ENCODE data around the gene PPP1R1C. TPM values are rescaled to one million over a fixed set of nuclear protein-coding genes. Genes with fewer than 3 reads are reported as not detected.

The PPP1R1C gene
- total and polyA plus RNA-seq, 2 experiments from 2014 or later: 3.5 to 18.8 TPM

DNA sequence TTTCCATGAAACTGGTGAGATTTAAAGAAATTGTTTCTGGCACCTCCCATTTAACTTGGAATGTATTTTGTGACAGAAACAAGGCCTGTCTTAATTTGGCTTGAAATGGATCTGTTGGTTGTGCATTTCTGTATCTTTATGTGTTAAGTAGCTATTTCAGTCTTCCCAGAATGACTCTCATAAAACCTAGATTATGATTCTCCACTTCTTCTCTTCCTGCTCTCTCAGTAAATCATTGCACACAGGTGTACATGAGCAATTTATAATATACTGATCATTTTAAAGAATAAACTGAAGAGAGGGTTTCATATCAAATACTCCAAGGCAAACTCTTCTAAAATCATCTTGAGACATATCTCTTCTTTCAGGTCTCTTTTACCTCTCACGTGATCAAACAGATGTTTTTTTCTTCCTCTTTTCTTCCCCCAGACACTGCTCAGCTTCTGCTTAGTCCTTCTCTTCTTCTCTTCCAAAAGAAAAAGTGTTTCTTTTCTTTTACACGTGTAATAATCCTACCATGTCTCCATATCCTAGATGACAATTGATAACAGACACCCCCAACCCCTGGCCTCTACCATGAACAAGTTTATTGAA, 112.0 kb downstream of the PPP1R1C start:
- Histone ChIP-seq H3K79me2 (replicated peaks; ENCODE audit: insufficient read depth) (no peaks in the 10 kb centered on the region), H2AFZ (no peak overlapping the region), H3K4me3 (no peak overlapping the region), H3F3A (replicated peaks; ENCODE audit: low read depth) (no peaks in the 10 kb centered on the region), H3K9me2 (ENCODE audit: insufficient read depth) (peaks cover 12% of the 10 kb centered on the region), H3K4me2 (no peak overlapping the region), H3K27me3 (ENCODE audit: insufficient read depth) (no peaks in the 10 kb centered on the region), H3K4me1 (ENCODE audit: insufficient read depth) (peaks cover 5% of the 10 kb centered on the region; the same call in 1 of the 2 replicates), H3K27ac (ENCODE audit: low read depth) (no peak overlapping the region), H4K20me1 (replicated peaks; ENCODE audit: insufficient read depth) (no peaks in the 10 kb centered on the region), H3K36me3 (ENCODE audit: insufficient read depth) (no peaks in the 10 kb centered on the region)
- H3K27me3 Mint-ChIP-seq (ENCODE audit: insufficient read depth, low read depth, poor library complexity): no peaks in the 10 kb centered on the region
- H3K36me3 Mint-ChIP-seq (ENCODE audit: low read depth): 0 out of 3 replicates have a peak, but pooled peaks cover 3% of the 10 kb centered on the region
- DNase-seq (ENCODE audit: low spot score) (no peak), ATAC-seq (no peak)
- H3K9me3 Mint-ChIP-seq: peaks cover 7% of the 10 kb centered on the region
- peaks cover 3% of the 10 kb centered on the region; the same call in 1 of the 3 replicates for H3K4me1 Mint-ChIP-seq
- TF ChIP-seq NANOG (IDR thresholded peaks at IDR 0.05; ENCODE audit: borderline replicate concordance): no peak
- TF ChIP-seq POLR2AphosphoS5 (IDR thresholded peaks at IDR 0.05; ENCODE audit: low read depth): no peak
- no peak for TF ChIP-seq CREB1 (CRISPR knock-in tag; IDR thresholded peaks at IDR 0.05; ENCODE audit: low read depth)
- TF ChIP-seq, protein P1, sequence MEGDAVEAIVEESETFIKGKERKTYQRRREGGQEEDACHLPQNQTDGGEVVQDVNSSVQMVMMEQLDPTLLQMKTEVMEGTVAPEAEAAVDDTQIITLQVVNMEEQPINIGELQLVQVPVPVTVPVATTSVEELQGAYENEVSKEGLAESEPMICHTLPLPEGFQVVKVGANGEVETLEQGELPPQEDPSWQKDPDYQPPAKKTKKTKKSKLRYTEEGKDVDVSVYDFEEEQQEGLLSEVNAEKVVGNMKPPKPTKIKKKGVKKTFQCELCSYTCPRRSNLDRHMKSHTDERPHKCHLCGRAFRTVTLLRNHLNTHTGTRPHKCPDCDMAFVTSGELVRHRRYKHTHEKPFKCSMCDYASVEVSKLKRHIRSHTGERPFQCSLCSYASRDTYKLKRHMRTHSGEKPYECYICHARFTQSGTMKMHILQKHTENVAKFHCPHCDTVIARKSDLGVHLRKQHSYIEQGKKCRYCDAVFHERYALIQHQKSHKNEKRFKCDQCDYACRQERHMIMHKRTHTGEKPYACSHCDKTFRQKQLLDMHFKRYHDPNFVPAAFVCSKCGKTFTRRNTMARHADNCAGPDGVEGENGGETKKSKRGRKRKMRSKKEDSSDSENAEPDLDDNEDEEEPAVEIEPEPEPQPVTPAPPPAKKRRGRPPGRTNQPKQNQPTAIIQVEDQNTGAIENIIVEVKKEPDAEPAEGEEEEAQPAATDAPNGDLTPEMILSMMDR (conservative IDR thresholded peaks at IDR 0.05; ENCODE audit: low read depth in 2 of 2): no peak
- no peak for TF ChIP-seq STAT1 (IDR thresholded peaks at IDR 0.05; ENCODE audit: unreplicated experiment)
- TF ChIP-seq EZH2phosphoT487 (IDR thresholded peaks at IDR 0.05; ENCODE audit: unreplicated experiment): no peak
- TF ChIP-seq, protein P2, sequence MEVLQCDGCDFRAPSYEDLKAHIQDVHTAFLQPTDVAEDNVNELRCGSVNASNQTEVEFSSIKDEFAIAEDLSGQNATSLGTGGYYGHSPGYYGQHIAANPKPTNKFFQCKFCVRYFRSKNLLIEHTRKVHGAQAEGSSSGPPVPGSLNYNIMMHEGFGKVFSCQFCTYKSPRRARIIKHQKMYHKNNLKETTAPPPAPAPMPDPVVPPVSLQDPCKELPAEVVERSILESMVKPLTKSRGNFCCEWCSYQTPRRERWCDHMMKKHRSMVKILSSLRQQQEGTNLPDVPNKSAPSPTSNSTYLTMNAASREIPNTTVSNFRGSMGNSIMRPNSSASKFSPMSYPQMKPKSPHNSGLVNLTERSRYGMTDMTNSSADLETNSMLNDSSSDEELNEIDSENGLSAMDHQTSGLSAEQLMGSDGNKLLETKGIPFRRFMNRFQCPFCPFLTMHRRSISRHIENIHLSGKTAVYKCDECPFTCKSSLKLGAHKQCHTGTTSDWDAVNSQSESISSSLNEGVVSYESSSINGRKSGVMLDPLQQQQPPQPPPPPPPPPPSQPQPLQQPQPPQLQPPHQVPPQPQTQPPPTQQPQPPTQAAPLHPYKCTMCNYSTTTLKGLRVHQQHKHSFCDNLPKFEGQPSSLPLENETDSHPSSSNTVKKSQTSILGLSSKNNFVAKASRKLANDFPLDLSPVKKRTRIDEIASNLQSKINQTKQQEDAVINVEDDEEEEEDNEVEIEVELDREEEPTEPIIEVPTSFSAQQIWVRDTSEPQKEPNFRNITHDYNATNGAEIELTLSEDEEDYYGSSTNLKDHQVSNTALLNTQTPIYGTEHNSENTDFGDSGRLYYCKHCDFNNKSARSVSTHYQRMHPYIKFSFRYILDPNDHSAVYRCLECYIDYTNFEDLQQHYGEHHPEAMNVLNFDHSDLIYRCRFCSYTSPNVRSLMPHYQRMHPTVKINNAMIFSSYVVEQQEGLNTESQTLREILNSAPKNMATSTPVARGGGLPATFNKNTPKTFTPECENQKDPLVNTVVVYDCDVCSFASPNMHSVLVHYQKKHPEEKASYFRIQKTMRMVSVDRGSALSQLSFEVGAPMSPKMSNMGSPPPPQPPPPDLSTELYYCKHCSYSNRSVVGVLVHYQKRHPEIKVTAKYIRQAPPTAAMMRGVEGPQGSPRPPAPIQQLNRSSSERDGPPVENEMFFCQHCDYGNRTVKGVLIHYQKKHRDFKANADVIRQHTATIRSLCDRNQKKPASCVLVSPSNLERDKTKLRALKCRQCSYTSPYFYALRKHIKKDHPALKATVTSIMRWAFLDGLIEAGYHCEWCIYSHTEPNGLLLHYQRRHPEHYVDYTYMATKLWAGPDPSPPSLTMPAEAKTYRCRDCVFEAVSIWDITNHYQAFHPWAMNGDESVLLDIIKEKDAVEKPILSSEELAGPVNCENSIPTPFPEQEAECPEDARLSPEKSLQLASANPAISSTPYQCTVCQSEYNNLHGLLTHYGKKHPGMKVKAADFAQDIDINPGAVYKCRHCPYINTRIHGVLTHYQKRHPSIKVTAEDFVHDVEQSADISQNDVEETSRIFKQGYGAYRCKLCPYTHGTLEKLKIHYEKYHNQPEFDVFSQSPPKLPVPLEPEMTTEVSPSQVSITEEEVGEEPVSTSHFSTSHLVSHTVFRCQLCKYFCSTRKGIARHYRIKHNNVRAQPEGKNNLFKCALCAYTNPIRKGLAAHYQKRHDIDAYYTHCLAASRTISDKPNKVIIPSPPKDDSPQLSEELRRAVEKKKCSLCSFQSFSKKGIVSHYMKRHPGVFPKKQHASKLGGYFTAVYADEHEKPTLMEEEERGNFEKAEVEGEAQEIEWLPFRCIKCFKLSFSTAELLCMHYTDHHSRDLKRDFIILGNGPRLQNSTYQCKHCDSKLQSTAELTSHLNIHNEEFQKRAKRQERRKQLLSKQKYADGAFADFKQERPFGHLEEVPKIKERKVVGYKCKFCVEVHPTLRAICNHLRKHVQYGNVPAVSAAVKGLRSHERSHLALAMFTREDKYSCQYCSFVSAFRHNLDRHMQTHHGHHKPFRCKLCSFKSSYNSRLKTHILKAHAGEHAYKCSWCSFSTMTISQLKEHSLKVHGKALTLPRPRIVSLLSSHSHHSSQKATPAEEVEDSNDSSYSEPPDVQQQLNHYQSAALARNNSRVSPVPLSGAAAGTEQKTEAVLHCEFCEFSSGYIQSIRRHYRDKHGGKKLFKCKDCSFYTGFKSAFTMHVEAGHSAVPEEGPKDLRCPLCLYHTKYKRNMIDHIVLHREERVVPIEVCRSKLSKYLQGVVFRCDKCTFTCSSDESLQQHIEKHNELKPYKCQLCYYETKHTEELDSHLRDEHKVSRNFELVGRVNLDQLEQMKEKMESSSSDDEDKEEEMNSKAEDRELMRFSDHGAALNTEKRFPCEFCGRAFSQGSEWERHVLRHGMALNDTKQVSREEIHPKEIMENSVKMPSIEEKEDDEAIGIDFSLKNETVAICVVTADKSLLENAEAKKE (CRISPR knock-in tag; IDR thresholded peaks at IDR 0.05): no peak
- TF ChIP-seq ZNF114 (CRISPR knock-in tag; IDR thresholded peaks at IDR 0.05): no peak
- H3K27ac Mint-ChIP-seq: no peak overlapping the region
- H3K4me3 Mint-ChIP-seq: no peak overlapping the region

Data from GM23338 (cell line).